GM19463 (cell line): ENCODE measurements around the gene SCAI.
"Not testable (repeated sequence)": the region's sequence is repeated elsewhere in the genome, so short reads cannot be mapped to it uniquely, and the experiment has no call there.

ENCODE experiments used
- ATAC-seq: cut with Tn5 transposase; IDR thresholded peaks from one replicate; pipeline ENCODE4 v1.9.1; 2021; ENCODE audit warnings: mild to moderate bottlenecking, moderate library complexity; ENCODE audit not compliant: unreplicated experiment

Gene SCAI

DNA sequence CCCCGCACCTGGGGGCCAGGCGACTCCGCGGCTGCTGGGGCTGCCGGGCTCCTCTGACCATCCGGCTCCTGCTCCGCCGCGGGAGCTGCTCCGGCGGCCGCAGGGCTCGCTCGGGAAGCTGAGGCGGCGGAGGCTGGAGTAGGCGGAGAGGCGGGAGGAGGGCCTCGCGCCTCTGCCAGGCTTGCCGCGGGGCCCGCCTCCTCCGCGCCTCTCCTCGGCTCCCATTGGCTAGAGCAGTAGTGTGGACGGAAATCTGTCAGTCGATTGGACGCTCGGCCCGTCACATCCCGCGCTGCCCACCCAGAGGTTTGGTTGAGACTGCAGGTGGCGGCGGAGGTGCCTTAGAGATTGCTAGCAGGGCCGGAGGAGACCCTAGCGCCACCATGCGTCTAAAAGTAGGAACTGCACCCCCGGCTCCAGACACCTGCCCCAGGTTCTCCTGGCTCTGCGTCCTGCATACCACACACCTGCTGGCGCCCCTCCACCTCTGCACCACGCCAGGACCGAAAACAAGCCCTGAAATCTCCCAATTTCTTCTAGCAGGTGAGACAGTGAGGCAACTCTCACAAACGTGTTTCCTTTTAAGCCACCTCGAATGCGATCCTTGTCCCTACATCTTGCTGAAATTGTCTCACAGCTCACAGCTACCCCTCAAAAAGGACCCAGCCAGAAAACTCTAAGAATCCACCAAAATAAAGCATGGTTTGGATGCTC, at the start of gene SCAI:
Gene SCAI (minus strand): TSS at position 152 of the 714 bp plus-strand sequence. CDS start 91 bp downstream, at position 61.
- ATAC-seq, result peak; percentile 99

DNA sequence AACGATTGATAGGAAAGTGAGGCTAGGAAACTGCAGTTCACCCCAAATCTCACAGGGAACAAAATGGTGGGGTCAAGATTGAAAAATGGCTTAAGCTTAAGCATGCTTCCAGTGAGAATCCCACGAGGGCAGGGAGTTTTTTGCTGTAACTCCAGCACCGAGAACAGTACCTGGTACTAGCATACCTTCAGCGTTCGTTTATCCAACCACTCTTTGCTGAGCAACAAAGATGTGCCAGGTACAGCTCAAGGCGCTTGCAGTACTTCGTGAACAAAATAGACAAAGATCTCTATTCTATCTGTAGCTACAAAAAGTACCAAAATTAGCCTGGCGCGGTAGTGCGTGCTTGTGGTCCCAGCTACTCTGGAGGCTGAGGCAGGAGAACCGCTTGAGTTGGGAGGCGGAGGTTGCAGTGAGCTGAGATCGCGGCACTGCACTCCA, 47.1 kb upstream of the SCAI start:
- ATAC-seq, result no peak

DNA sequence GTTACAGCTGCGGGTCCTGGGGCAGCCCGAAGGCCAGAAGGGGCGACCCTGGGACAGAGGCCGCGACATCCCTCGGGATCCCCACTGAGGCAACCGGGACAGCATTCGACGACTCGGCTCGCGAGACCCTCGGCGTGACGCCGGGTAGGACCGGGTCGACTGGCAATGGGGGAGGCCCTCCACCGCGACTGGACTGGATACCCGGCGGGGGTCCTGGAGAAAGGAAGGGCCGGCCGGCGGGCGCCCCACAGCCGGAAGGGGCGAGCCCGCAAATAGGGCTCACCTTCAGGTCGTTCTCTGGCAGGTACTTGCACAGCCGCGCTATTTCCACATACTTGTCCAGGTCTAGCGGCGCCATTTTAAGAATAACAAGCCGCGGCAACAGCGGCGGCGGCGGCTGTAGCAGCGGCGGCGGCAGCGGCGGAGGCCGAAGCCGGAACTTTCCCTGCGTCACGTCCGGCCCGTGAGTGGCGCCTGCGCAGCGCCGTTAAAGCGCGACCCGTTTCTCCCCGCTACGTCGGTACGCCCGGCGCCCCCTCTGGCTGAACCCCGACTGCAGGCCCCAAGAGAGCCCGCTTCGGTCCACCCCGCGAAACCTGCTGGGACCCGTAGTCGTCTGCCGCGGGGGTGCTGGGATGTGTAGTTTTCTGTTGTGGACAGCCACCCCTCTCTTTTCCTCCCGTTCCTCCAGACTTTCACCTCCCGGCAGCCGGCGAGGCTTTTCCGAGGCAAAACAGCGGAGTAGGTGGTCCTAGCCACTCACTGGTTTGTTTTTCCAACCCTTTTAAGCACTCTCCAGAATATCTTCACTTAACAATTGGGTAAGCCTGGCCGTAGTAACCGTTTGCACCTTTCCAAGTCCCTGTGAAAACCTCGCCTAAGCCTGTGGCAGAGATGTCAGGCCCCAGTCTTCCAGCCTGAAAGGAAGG, 46.3 kb upstream of the SCAI start, which contains the start of gene PPP6C:
Gene PPP6C (minus strand): TSS at position 443 of the 929 bp plus-strand sequence. CDS start 85 bp downstream, at position 358.
- peak; percentile 98 for ATAC-seq

DNA sequence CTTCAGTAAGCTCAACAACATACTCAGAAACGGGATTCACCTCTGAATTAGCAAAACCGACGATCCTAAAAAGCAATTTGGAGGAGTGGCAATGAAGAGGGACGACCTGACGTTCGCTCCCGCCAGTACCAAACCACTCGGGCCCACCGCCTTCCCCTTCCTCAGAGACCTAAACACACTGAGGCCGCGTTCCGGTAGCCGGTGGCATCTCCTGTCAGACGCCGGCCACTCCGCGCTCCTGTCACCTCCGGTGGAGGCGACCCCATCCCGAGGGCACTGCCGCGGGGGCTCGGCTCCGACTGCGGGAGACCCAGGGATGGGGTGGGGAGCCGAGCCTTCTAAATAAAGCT, 45.7 kb upstream of the SCAI start:
- no peak for ATAC-seq

DNA sequence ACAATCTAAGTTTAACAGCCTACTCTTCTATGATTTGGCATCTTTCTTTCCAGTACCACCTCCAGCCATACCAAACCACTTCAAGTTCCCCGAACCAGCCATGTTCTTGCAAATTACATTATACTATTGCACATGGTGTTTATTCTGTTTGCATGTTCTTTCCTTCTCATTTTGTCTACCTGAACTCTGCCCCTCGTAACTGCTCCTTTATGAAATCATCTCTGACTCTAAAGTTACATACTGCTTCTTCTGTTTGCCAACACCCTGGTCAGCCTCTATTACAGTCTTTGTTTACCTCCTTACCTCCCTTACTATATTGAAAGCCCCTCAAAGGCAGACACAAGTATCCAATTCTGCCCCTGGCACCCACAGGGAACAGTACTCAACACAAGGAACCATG, 40.2 kb upstream of the SCAI start:
- ATAC-seq, result no peak

DNA sequence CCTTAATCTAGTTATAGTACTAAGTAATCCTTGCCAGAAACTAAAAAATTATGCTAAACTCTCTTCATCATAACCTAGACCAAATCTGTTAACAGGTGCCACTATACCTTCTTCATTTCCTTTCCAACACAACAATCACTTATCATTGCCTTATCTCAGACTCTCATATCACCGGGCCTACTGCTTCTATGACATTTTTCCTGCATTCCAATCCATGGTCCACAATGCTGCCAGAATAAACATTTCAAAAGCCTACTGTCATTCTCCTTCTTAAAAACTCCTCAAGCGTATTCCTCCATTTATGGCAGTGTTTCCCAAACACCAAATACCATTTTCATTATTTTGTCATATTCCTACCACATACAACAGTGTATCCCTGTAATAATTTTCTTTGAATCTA, 39.7 kb upstream of the SCAI start:
- no peak for ATAC-seq

DNA sequence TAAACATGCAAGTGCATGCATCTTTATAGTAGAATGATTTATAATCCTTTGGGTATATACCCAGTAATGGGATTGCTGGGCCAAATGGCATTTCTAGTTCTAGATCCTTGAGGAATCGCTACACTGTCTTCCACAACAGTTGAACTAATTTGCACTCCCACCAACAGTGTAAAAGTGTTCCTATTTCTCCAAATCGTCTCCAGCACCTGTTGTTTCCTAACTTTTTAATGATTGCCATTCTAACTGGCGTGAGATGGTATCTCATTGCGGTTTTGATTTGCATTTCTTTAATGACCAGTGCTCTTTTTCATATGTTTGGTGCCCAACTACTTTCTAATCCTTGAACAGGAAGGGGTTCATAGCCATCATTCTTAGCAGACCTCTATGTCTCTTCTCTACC, 38.4 kb upstream of the SCAI start:
- not testable (repeated sequence) for ATAC-seq

DNA sequence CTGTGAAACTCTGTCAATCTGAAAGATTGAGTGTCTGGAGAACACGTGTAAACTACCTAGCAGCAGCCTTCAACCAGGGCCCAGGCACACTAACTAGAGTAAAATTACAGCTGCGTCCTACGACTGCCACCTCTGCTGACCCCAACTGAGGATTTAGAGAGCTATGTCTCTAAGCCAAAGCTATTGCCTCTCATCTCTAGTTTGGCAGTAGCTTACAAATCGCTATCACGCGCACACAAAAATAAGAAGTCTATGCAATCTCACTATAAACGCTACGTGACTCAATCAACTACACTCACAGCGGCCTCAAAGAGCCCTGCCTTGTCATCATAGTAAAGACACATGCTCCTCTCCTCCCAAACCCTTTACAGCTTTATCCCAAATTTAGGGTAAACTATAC, 37.5 kb upstream of the SCAI start:
- ATAC-seq, result no peak

DNA sequence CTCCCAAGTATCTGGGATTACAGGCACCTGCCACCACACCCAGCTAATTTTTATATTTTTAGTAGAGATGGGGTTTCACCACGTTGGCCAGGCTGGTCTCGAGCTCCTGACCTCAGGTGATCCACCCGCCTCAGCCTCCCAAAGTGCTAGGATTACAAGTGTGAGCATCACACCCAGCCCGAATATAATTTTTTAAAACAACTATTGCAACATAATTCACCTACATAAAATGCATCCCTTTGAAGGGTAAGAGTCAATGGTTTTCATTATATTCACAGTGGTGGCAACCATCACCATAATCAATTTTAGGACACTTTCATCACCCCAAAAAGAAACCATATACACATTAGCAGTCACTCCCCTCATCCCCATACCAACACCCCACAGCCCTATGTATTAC, 36.4 kb upstream of the SCAI start:
- ATAC-seq, result not testable (repeated sequence)

DNA sequence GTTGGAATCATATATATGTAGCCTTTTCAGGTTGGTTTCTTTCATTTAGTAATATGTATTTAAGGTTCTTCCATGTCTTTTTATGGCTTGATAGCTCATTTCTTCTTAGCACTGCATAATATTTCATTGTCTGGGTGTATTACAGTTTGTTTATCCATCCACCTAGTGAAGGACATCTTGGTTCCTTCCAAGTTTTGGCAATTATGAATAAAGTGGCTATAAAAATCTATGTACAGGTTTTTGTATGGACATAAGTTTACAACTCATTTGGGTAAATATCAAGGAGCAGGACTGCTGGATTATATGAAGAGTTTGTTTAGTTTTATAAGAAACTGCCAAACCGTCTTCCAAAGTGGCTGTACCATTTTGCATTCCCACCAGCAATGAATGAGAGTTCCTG, 34.6 kb upstream of the SCAI start:
- ATAC-seq, result no peak

DNA sequence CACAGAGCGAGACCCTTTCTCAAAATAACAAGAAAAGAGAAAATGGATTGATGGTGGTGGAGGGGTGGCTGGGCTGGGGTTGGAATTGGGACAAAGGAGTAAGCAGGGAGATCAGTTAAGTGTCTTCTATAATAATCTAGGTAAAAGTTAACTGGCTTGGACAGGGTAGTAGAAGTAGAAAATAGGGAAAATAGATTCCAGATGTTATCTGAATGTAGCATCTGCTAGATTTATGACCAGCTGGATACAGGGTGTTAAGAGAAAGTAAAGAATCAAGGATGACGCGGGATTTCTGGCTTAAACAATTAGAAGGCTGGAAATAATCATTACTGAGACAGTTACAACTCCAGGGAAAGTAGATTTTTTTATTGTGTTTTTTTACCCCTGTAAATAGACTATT, 33.3 kb upstream of the SCAI start:
- no peak for ATAC-seq

DNA sequence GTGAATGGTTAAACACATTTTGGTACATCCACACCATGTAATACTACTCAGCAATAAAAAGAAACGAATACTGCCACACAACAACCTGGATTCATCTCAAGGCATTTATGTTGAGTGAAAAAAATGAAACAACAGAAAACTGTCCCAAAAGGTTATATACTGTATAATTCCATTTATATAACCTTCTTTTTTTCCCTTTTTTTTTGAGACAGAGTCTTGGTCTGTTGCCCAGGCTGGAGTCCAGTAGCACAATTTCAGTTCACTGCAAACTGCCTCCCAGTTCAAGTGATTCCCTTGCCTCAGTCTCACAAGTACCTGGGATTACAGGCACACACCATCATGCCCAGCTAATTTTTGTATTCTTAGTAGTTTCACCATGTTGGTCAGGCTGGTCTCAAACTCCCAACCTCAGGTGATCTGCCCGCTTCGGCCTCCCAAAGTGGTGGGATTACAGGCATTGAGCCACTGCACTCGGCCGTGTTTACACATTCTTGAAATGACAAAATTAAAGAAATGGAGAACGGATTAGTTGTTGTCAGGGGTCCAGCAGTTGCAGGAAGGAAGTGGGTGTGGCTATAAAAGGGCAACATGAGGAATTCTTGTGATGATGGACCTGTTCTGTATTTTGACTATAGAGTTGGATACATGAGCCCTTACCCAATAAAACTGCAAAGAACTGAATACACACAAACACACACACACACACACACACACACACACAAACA, 28.9 kb upstream of the SCAI start:
- ATAC-seq, result no peak

DNA sequence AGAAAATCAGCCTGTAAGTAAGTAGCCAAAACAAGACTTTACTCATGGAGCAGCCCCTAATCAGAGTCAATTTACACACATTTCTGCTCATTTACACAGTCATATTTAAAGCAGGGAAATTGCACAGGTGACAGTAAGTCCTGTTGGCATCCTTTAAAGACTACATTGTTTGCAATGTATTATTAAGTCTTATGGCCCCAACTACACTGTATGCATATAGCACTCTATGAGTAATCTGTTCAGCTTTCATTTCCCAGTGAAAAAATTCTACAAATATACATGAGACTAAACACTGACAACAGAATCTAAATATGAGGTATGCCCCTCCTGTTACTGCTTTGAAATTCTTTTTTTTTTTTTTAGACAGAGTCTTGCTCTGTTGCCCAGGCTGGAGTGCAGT, 26.6 kb upstream of the SCAI start:
- no peak for ATAC-seq

DNA sequence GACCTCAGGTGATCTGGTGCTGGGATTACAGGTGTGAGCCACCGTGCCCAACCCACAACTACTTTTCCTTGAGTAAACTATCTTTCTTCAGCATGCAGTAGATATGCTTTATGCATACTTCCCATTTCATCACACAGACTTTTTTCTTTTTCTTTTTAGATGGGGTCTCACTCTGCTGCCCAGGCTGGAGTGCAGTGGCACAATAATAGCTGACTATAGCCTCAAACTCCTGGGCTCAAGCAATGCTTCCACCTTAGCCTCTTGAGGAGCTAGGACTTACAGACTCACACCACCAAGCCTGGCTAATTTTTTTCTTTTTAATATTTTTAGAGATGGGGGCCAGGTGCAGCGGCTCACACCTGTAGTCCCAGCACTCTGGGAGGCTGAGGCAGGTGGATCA, 23.4 kb upstream of the SCAI start:
- ATAC-seq, result no peak

DNA sequence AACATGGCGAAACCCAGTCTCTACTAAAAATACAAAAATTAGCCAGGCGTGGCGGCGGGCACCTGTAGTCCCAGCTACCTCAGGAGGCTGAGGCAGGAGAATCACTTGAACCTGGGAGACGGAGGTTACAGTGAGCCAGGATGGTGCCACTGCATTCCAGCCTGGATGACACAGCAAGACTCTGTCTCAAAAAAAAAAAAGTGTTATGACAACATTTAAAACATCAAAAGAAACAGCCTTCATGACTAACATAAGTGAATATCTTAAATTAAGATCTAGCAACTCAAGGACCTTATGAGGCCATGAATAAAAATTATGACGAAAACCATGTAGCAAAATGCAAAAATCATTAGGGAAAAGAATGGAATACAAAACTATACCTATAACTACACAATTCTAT, 19.6 kb upstream of the SCAI start:
- not testable (repeated sequence) for ATAC-seq

DNA sequence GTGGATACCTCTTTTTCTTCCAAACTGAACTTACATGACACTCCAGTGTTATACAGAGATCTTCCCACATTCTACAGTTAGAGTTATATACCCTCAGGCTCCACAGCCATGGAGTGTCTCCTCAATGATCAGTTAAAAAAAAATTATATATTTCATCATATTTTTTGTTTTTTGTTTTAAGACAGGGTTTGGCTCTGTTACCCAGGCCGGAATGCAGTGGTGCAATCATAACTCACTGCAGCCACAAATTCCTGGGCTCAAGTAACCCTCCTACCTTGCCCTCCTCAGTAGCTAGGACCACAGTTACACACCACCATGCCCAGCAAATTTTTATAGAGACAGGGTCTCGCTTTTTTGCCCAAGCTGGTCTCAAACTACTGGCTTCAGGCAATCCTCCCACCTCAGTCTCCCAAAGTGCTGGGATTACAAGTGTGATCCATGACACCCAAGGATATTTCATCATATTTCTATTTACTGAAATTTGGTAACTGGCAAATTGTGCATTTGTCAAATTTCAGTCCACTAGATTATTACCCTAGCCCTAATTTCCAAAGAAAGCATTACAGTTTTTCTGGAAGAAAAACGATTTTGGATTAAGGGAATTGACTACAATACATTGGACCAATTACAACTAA, 18.1 kb upstream of the SCAI start:
- ATAC-seq, result no peak

DNA sequence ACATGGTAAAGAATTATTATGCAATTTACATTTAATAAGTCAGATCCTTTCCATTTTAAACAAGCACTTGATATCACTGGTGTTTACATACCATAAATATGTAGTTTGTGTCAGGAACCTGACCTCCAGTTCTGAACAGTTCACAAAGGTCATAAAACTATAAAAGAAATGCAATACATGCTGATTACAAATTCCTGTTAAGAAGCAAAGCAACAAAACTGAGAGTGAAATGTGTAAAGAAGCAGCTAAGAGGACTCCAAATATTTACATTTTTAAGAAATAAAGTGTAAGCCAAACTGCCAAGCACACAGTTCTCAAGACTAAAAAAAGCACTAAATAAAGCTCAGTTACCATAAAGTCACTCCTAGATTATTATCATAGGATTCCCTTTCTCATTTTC, 17.4 kb upstream of the SCAI start:
- ATAC-seq, result no peak

DNA sequence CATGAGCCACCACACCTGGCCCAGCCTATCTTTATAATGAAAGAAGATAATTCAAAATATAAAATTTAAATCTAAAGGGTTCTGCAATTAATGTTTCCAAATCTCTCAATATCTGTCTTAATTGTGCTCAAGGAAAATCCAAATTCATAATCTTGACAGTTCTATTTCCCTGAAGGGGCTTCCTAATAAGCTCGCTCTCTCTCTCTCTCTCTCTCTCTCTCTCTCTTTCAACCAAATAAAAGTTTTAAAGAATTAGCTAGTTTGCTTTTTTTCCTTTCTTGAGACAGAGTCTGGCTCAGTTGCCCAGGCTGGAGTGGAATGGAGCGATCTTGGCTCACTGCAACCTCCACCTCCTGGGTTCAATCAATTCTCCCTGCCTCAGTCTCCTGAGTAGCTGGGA, 13.2 kb upstream of the SCAI start:
- ATAC-seq, result no peak

DNA sequence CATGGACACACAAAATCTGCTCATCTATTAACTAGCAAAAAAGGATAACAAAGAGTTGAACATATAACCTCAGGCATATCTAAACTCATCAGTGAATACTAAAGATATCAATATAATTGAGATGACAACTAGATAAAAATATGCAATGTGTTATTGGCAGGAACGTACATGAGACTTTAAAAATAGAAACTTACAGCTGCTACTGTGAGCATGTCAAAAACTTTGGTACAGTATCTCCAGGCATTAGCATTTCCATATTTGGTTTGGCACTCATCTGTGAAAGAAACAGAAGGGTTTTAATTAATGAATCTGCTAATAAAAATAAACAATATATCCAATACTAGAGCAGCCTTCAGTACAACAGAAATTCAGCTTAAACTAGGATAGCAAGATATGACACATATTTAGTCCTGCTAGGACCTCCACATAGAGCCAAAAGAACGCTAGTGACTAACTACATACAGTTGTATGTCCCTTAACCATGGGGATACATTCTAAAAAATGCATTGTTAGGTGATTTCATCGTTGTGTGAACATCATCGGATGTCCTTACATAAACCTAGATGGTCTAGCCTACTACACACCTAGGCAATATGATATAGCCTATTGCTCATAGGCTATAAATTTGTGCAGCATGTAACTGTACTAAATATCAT, 10.5 kb upstream of the SCAI start:
- ATAC-seq, result no peak

DNA sequence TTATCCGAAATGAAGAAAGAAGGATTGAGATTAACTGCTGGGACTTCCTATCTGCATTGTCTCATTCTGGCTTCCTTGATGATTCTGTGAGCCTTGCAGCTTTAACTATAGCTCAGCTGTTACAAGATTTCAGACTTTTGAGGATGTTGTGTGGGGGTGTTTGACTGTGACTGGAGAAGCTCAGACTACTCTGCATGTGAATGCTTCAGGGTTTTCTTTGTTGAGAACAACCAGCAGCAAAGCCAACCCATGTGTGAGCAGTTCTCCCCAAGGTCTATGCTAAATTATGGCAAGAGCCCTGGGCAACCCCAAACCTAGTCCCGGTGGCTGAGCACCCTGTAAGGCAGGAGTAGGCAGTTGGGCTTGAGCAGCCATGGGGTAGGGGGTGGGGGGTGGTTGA, 8.4 kb upstream of the SCAI start:
- ATAC-seq, result no peak
